Measurements from ENCODE around the gene PDC.
"Not testable (repeated sequence)": the region's sequence is repeated elsewhere in the genome, so short reads cannot be mapped to it uniquely, and the experiment has no call there.

The PDC gene

DNA sequence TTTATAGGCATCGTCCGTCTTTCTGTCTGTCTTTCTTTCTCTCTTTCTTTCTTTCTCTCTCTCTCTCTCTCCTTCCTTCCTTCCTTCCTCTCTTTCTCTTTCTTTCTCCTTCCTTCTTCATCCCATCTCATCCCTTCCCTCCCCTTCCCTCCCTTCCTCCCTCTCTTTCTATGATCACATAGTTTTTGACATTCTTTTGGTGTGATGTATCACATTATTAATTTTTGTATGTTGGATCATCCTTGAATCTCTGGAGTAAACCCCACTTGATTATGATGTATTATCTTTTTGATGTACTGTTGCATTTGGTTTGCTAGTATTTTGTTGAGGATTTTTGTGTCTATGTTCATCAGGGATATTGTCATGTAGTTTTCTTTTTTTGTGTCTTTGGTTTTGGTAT, 59.5 kb downstream of the PDC start:
- DNase-seq (ENCODE audit: low read depth), result not testable (repeated sequence)

Measured in T follicular helper cell (primary cell).